ENCODE data around the gene C1QTNF7.

DNA sequence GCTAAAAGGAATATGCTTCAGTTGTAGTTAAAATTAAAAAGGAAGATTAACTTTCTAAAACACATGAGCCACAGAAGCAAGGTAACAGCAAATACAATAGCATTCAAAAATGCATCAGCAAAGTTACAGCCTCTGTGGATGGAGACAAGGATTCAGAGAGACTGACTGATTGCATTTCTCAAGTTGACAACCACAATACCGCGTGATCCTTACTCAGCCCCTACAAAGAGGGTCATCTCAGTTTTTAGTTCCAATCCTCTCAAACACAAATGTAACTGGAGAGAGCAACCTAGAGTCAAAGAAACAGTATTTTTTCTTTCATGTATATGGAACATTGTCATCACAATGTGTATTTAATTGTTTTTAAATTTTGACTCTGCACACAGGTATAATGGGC lies 14.2 kb upstream of the C1QTNF7 start:
- TF ChIP-seq, protein P1, sequence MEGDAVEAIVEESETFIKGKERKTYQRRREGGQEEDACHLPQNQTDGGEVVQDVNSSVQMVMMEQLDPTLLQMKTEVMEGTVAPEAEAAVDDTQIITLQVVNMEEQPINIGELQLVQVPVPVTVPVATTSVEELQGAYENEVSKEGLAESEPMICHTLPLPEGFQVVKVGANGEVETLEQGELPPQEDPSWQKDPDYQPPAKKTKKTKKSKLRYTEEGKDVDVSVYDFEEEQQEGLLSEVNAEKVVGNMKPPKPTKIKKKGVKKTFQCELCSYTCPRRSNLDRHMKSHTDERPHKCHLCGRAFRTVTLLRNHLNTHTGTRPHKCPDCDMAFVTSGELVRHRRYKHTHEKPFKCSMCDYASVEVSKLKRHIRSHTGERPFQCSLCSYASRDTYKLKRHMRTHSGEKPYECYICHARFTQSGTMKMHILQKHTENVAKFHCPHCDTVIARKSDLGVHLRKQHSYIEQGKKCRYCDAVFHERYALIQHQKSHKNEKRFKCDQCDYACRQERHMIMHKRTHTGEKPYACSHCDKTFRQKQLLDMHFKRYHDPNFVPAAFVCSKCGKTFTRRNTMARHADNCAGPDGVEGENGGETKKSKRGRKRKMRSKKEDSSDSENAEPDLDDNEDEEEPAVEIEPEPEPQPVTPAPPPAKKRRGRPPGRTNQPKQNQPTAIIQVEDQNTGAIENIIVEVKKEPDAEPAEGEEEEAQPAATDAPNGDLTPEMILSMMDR (IDR thresholded peaks at IDR 0.05), result no peak
- TF ChIP-seq, protein P2, sequence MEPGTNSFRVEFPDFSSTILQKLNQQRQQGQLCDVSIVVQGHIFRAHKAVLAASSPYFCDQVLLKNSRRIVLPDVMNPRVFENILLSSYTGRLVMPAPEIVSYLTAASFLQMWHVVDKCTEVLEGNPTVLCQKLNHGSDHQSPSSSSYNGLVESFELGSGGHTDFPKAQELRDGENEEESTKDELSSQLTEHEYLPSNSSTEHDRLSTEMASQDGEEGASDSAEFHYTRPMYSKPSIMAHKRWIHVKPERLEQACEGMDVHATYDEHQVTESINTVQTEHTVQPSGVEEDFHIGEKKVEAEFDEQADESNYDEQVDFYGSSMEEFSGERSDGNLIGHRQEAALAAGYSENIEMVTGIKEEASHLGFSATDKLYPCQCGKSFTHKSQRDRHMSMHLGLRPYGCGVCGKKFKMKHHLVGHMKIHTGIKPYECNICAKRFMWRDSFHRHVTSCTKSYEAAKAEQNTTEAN (CRISPR knock-in tag; IDR thresholded peaks at IDR 0.05), result no peak
- TF ChIP-seq, protein P3, sequence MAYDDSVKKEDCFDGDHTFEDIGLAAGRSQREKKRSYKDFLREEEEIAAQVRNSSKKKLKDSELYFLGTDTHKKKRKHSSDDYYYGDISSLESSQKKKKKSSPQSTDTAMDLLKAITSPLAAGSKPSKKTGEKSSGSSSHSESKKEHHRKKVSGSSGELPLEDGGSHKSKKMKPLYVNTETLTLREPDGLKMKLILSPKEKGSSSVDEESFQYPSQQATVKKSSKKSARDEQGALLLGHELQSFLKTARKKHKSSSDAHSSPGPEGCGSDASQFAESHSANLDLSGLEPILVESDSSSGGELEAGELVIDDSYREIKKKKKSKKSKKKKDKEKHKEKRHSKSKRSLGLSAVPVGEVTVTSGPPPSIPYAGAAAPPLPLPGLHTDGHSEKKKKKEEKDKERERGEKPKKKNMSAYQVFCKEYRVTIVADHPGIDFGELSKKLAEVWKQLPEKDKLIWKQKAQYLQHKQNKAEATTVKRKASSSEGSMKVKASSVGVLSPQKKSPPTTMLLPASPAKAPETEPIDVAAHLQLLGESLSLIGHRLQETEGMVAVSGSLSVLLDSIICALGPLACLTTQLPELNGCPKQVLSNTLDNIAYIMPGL (CRISPR knock-in tag; IDR thresholded peaks at IDR 0.05), result no peak
- TF ChIP-seq FOXJ3 (CRISPR knock-in tag; IDR thresholded peaks at IDR 0.05; ENCODE audit: borderline replicate concordance) (no peak), PRRX2 (CRISPR knock-in tag; IDR thresholded peaks at IDR 0.05) (no peak), NFE2L1 (CRISPR knock-in tag; IDR thresholded peaks at IDR 0.05) (no peak)

Data from WTC11 (cell line).